ENCODE measurements around the gene SPATA32.

DNA sequence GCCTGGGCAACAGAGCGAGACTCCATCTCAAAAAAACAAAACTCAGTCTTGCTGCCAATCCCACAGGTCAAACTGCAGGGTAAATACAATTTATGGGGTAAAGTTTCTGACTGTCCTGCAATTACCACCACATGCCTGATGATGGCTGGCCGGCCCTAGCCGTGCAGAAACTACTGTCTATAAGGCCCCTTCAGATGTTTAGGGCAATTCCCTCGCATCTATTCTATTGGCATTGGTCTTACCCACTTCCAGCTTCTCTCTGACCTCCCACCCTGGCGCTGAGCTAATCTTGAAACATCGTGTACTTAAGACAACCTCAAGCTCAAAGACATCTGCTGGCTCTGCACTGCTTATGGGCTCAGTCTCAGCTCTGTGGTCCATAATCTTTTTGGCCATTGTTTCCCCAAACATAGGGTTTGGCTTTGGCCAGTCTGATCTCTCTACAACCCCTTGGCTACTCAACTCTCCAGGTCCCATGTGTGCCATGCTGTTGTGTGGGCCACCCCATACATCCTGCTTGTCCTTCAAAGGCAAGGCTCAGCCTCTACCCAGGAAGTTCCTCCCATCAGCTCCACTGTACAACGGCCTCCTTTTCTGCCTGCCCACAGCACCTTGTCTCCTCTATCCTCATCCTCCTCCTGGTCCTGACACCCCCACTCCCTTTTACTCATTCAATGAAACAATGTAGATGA lies 38.3 kb upstream of the SPATA32 start:
- TF ChIP-seq, protein P1, sequence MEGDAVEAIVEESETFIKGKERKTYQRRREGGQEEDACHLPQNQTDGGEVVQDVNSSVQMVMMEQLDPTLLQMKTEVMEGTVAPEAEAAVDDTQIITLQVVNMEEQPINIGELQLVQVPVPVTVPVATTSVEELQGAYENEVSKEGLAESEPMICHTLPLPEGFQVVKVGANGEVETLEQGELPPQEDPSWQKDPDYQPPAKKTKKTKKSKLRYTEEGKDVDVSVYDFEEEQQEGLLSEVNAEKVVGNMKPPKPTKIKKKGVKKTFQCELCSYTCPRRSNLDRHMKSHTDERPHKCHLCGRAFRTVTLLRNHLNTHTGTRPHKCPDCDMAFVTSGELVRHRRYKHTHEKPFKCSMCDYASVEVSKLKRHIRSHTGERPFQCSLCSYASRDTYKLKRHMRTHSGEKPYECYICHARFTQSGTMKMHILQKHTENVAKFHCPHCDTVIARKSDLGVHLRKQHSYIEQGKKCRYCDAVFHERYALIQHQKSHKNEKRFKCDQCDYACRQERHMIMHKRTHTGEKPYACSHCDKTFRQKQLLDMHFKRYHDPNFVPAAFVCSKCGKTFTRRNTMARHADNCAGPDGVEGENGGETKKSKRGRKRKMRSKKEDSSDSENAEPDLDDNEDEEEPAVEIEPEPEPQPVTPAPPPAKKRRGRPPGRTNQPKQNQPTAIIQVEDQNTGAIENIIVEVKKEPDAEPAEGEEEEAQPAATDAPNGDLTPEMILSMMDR (IDR thresholded peaks at IDR 0.05): no peak
- TF ChIP-seq CHD2 (IDR thresholded peaks at IDR 0.05; ENCODE audit: low read length, partially characterized antibody): no peak
- no peak for TF ChIP-seq RNF2 (IDR thresholded peaks at IDR 0.05; ENCODE audit: borderline replicate concordance, low read depth)
- TF ChIP-seq, protein P2, sequence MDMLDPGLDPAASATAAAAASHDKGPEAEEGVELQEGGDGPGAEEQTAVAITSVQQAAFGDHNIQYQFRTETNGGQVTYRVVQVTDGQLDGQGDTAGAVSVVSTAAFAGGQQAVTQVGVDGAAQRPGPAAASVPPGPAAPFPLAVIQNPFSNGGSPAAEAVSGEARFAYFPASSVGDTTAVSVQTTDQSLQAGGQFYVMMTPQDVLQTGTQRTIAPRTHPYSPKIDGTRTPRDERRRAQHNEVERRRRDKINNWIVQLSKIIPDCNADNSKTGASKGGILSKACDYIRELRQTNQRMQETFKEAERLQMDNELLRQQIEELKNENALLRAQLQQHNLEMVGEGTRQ (IDR thresholded peaks at IDR 0.05): no peak
- TF ChIP-seq, protein P3, sequence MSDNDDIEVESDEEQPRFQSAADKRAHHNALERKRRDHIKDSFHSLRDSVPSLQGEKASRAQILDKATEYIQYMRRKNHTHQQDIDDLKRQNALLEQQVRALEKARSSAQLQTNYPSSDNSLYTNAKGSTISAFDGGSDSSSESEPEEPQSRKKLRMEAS (IDR thresholded peaks at IDR 0.05): no peak
- TF ChIP-seq, protein P4, sequence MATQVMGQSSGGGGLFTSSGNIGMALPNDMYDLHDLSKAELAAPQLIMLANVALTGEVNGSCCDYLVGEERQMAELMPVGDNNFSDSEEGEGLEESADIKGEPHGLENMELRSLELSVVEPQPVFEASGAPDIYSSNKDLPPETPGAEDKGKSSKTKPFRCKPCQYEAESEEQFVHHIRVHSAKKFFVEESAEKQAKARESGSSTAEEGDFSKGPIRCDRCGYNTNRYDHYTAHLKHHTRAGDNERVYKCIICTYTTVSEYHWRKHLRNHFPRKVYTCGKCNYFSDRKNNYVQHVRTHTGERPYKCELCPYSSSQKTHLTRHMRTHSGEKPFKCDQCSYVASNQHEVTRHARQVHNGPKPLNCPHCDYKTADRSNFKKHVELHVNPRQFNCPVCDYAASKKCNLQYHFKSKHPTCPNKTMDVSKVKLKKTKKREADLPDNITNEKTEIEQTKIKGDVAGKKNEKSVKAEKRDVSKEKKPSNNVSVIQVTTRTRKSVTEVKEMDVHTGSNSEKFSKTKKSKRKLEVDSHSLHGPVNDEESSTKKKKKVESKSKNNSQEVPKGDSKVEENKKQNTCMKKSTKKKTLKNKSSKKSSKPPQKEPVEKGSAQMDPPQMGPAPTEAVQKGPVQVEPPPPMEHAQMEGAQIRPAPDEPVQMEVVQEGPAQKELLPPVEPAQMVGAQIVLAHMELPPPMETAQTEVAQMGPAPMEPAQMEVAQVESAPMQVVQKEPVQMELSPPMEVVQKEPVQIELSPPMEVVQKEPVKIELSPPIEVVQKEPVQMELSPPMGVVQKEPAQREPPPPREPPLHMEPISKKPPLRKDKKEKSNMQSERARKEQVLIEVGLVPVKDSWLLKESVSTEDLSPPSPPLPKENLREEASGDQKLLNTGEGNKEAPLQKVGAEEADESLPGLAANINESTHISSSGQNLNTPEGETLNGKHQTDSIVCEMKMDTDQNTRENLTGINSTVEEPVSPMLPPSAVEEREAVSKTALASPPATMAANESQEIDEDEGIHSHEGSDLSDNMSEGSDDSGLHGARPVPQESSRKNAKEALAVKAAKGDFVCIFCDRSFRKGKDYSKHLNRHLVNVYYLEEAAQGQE (IDR thresholded peaks at IDR 0.05): no peak
- TF ChIP-seq RFX5 (IDR thresholded peaks at IDR 0.05): no peak
- TF ChIP-seq SREBF2 (IDR thresholded peaks at IDR 0.05): no peak
- TF ChIP-seq EP300 (IDR thresholded peaks at IDR 0.05): no peak
- no peak for TF ChIP-seq RAD21 (conservative IDR thresholded peaks at IDR 0.05 in 1 of 2, IDR thresholded peaks at IDR 0.05 in 1 of 2)
- TF ChIP-seq, protein P5, sequence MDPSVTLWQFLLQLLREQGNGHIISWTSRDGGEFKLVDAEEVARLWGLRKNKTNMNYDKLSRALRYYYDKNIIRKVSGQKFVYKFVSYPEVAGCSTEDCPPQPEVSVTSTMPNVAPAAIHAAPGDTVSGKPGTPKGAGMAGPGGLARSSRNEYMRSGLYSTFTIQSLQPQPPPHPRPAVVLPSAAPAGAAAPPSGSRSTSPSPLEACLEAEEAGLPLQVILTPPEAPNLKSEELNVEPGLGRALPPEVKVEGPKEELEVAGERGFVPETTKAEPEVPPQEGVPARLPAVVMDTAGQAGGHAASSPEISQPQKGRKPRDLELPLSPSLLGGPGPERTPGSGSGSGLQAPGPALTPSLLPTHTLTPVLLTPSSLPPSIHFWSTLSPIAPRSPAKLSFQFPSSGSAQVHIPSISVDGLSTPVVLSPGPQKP (IDR thresholded peaks at IDR 0.05; ENCODE audit: low read depth, low read length): no peak
- TF ChIP-seq POLR2A (IDR thresholded peaks at IDR 0.05; ENCODE audit: low read length): no peak
- TF ChIP-seq ZNF302 (CRISPR knock-in tag; IDR thresholded peaks at IDR 0.05): no peak
- TF ChIP-seq, protein P6, sequence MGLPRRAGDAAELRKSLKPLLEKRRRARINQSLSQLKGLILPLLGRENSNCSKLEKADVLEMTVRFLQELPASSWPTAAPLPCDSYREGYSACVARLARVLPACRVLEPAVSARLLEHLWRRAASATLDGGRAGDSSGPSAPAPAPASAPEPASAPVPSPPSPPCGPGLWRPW (IDR thresholded peaks at IDR 0.05): no peak
